ENCODE data around the gene R3HDM2.
A peak's percentile ranks its signal among the peaks of the same experiment; 100 is the strongest.

- peak; percentile 96 to 99 (median 98) for TF ChIP-seq CTCF (IDR thresholded peaks at IDR 0.05)
- peak in 2 of 4 donors; percentile 4 to 49 for TF ChIP-seq POLR2A (IDR thresholded peaks at IDR 0.05)
These were observed 28.4 kb upstream of the R3HDM2 start for GRCh38 chr12:57459055-57459749.
